NAMALWA (cell line): ENCODE data around the gene SINHCAF.
"Not testable (repeated sequence)": the region's sequence is repeated elsewhere in the genome, so short reads cannot be mapped to it uniquely, and the experiment has no call there.

Source experiments
- DNase-seq: peaks from one replicate; pipeline ENCODE4 v3.0.0-alpha.2; 2015; ENCODE audit warnings: low spot score

The SINHCAF gene, protein sequence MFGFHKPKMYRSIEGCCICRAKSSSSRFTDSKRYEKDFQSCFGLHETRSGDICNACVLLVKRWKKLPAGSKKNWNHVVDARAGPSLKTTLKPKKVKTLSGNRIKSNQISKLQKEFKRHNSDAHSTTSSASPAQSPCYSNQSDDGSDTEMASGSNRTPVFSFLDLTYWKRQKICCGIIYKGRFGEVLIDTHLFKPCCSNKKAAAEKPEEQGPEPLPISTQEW

DNA sequence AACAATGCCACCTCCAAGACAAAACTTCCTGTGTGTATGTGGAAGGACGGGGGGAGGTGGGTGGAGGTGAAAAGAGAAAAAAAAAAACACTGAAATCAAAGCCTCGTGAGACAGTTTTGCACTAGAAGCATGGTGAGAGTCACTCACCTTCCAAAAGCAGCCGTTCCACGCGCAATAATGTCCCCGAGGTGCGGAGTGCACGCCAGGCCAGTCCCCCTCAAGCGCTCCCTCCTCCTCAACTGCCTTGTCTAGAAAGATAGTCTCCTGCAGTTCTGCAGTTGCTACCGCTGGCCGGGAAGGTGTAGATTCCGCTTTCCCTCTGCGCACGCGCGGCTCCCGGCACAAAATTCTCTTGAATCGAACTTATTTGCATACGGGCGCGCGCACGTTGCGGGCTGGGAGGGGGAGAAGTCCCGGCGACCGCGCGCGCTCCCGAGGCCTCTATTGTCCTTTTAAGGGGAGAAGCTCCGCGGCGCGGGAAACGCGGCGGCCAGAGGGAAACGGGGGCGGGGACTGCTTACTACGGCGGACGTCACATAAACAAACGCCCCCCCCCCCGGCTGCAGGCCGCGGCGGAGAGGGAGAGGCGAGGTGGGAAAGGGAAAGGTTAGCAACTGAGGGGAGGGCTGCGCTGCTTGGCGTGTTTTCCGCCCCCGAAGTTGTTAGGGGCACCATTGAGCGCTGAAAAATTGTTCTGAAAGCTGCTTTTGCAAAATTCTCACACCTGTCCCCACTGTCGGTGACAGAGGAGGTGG, at the start of gene SINHCAF:
Gene SINHCAF (minus strand): TSS at position 274 of the 755 bp plus-strand sequence. CDS start 27,946 bp downstream, outside the sequence.
- DNase-seq: peak; percentile 100

DNA sequence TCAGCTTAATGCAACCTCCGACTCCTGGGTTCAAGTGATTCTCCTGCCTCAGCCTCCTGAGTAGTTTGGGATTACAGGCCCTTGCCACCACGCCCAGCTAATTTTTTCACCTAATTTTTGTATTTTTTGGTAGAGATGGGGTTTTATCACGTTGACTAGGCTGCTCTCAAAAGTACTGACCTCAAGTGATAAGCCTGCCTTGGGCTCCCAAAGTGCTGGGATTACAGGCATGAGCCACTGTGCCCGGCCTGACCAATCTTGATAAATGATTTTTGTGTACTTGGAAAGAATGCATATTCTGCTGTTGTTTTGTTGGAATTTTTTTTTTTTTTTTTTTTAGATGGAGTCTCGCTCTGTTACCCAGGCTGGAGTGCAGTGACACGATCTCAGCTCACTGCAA, 49.5 kb upstream of the SINHCAF start:
- DNase-seq: not testable (repeated sequence)

DNA sequence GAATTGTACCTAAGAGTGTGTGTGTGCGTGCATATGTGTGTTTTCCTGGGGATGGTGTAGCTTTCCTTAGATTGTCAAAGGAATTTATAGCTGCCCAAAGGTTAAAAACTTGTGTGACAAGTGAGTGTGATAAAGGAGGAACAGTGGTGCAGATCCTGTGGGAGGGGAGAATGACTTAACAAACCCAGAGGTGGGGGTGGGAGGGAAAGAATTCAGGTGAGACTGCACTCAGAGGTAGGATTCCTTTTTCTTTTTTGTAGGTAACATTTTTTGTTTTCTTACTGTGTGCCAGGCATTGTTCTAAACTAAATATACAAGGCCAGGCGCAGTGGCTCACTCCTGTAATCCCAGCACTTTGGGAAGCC, 45.3 kb upstream of the SINHCAF start:
- no peak for DNase-seq

DNA sequence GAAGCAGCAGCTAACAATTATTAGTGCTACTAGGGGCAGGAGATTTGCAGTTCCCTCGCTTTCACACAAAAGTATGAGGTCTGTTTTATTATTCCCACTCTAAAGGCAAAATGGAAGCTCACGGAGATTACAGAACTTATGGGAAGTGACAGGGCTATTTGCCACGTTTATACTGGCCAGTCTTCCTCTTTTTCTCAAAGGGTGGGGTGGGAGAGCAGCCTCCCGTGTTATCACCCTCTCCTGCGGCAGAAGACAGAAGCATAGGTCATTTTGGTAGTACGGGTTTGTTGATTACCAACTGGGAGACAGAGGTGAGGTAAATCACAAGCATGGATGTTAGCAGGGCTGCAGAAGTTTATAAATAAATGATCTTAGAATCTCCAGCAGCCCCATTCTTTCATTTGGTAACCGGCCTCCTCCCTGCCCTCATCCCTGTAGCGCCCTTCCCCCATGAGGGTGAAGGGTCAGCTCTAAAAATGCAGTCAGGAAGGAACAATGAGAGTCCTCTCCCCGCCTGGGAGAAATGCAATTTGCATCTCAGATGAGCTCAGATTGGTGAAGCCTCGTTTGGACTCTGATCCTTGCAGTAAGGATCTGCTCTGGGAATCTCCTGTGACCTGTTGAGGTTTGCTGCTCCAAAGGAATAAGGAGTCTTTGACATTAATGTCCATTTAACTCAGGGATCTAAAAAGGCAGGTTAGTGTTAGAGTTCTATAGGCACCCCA, 44.7 kb upstream of the SINHCAF start:
- no peak for DNase-seq

DNA sequence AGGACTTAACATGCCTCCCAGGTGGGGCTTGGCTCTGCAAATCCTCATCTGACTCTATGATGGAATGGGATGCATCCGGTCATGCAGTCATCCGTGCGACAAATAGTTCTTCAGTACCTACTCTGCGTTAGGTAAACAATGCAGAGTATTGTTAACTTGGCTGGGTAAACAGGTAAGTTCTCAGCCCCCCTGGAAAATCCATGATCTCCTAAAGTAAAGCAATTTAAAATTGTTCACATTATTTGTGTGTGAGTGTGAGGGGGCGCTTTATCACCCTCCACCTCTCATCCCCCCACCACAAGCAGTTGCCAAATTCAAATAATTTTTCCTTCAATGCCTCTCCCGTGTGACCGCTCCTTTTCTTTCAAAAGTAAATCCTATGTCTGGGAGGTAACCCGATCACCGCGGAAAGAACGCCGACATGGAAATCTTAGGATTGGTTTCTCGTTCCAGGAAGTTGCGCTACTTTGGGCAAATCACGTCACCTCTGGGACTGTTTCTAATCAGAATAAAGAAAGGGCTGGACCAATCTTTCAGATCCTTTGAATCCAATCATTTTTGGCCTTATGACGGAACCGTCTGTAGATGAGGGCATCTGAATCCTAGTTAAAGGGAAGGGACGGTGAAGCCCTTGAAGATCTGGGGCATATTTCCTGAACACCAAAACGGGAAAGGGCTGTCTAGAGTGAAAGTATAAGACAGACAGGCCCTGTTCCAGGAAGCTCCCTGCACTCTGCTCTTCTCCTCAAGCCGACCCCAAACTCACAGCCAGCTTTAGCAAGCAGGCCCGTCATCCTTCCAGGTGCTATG, 44.0 kb upstream of the SINHCAF start:
- no peak for DNase-seq

DNA sequence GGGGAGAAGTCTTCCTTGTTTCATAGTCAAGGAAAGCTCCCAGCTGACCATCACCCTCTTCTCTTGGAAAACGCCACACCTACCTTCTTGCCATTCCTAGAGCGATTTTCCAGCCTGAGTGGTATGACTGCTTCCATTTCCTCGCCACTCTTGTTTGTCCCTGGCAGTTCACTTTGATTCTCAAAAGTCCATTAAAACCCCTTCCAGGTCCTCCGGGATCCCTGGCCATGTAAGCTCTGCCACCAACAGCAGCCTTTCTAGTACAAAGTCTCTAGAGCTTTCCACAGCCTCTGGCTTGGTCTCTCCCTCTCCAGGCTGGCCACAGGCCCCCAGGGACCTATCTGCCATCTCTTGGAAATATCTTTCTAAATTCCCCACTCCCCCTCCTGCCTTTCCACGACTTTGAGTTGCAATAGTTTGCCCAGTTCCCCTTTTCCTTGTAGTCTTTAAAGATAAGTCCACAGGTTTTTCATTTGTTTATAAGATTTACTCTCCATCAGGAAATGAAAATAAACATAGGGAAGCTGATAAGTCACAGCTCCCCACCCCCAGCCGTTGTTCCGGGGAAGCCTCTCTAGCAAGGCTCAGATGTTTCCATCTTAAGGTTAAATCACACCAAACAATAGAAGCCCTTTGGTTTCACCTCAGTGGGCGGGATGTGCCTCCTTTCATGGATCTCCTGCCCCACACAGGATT, 42.9 kb upstream of the SINHCAF start:
- no peak for DNase-seq

DNA sequence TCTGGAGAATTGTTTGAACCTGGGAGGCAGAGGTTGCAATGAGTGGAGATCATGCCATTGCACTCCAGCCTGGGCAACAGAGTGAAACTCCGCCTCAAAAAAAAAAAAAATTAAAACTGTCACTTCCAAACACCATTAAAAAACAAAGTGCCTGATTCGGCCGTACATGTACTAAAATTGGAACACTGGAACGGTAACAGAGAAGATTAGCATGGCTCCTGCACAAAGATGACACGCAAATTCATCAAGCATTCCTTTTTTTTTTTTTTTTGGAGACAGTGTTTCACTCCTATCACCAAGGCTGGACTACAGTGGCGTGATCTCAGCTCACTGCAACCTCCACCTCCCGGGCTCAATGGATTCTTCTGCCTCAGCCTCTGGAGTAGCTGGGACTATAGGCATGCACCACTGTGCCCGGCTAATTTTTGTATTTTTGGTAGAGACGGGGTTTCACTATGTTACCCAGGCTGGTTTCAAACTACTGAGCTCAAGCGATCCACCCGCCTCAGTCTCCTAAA, 40.2 kb upstream of the SINHCAF start:
- no peak for DNase-seq

DNA sequence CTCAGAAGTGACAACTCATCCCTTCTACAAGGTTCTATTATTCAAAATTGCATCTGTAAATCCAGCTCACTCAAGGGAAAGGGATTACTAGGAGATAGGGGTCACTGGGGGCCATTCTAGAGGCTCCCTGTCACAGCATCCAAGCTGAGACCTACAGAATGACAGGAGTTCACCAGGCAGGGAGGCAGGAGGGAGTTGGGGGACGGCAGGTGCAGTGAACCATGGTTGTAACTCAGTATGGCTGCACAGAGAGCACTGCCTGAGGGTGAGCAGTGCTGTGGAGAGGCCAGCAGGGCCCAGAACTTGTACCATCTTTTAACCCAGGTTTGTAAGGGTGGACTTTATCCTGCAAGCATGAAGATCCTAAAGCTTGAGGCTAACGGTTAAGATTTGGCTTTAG, 37.9 kb upstream of the SINHCAF start:
- DNase-seq: no peak

DNA sequence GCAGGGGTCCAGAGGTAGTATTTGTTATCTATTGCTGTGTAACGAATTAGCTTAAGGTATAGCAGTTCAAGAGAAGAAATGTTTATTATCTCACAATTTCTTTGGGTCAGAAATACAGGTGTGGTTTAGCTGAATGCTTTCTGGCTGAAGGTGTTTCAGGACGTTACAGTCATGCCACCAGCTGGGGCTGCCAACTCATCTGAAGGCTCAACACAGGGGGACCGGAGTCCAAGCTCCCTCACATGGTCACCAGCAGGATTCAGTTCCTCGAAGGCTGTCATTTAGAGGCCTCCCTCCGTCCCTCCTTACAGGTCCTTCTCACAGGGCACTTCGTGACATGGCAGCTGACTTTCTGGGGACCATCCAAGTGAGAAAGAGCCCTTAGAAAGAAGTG, 37.5 kb upstream of the SINHCAF start:
- DNase-seq: no peak

DNA sequence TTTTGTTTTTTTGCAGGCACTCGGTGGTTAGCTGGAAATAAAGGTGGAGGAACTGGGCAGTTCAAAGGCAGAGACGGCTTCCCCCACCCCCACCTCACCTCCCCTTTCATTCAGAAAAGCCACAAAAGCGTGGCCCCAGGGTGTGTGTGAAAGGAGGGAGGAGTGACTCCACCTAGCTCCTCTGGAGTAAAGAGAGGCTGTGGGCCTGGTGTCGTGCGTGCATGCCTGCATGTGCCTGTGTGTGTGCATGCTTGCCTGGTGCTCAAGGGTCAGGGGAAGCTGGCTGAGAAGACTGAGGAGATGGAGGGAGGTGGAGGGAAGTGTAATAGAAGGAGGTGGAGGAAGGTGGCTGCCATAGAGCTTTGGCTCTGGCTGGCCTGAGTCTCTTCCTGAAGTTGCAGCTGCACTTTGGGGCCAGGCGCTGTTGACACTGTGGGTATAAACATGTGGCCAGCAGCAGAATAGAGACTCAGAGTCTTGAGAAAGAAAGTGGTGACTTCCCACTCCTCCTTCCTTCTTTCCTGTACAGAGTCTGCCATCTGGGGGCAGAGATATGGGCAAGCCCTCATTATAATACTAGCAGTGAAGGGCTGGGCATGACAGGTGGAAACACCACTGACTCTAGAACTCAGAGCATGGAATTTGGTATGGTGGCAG, 36.9 kb upstream of the SINHCAF start:
- peak; percentile 77 for DNase-seq

DNA sequence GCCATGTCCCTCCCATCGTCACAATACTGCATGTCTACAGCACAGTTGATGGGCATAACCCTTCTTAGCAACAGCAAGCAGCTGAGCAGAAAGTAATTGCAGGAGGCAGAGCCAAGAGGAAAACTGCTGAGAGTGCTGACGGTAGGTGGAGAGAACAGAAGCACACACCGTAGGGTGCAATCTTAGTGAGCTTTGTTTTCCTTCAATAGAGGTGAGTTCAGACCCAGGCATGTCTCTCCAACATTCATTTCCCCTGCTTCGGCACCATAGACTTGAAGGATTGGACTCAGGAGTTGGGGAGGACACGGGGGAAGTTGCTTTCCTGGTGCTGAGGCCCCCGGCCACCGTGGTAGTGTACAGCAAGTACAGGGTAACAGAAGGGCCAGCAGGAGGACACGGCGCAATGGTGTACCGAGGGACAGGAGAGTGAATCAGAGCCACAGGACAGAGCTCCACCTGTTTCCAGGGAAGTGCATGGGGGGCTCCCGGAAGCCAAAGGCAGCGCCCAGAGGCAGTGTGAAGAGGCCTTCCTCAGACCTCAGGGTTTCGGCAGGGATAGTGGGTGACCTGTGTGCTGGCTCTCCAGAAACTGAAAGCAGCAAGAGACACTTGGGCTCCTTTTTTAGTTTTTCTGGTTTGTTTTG, 36.3 kb upstream of the SINHCAF start:
- DNase-seq: peak; percentile 11

DNA sequence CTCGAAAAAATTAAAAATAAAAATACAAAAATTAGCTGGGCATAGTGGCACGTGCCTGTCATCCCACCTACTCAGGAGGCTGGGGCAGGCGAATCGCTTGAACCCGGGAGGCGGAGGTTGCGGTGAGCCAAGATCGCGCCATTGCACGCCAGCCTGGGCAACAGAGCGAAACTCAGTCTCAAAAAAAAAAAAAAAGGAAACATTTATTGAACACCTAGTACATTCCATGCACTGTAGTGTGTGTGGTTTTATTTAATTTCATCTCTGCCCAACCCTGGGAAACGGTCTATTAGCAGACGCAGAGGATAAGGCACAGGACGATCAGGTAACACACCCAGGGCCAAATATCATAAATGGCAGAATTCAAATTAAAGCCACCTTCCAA, 35.8 kb upstream of the SINHCAF start:
- no peak for DNase-seq

DNA sequence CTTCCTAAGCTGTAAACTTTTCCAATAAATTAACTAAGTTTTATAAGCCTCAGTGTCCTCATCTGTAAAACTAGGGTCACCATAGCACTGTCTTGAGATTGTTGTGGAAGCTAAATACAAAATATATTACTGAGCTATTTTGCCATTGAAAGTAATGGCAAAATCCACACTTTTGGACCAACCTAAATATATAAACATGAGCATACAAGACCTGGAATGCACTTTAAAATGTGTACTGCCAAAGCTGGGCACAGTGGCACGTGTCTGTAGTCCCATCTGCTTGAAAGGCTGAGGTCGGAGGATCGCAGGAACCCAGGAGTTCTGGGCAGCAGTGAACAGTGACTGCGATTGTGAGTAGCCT, 29.8 kb upstream of the SINHCAF start:
- DNase-seq: no peak

DNA sequence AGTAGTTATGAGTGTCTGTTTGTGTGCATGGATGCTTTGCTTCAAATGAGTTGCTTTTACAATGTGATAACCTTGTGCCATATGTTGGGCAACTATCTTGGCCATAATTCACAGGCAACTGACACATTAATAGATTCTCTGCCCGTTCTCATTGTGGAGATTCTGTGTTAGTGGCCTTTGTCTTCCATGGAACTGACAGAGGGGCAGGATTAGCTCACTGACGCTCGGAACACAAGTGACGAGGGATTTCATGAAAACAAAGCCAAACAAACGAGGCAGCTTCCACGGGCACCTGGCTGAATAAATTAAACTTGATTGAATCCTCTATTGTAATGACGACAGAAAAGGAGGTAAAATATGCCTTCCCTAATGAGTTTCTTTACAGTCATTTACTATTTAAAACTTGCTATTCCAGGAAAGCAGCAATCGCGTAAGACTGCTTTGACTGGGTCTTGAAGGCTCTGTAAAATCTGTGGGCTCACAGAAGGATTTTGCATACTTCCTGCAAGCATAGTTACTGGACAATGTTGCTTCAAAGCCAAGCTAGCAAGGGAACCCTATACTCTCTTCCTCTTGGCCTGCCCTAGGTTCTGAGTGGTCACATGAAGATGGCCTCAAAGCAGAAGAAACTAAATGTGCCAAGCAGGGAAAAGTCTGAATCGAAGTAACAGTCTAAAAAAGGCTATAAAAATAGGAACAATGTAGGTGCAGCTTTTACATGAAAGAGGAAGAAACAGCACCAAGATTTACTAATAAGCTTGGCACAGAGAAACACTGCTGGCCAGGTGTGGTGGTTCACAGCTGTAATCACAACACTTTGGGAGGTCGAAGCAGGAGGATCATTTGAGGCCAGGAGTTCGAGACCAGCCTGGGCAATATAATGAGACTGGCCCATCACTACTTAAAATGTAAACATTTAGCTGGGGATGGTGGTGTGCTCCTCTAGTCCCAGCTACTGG, 28.1 kb upstream of the SINHCAF start:
- DNase-seq: no peak

DNA sequence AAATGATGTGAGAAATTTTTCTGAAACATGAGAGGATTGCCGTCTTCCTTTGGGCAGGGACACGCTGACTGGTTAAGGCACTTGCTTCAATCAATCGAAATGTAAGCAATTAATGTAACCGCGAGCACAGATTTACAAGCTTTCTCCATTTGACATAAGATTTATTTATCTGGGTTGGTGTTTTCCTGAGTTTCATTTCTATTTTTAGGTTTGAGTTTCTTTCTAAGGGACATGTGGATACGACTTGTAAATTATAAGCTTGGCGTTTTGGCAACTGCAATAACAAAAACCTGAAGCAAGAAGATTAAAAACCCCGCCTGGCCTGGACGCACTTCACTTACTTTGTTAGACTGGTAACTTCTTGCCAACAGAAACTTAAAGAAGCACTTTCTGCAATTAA, 20.3 kb upstream of the SINHCAF start:
- no peak for DNase-seq

DNA sequence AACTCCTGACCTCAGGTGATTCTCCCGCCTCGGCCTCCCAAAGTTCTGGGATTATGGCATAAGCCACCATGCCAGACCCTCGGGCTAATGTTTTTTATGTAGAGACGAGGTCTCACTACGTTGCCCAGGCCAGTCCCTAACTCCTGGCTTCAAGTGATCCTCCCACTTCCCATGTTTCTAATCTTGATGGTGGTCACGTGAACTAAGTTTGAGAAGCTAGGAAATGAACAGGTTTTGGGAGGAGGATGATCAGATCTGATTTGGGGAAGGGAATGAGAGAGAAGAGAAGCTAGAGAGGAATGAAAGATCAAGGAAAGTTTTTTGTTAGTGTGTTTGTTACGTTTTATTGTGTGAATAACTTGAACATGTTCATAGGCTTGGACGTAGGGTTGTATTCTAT, 17.2 kb upstream of the SINHCAF start:
- DNase-seq: no peak

DNA sequence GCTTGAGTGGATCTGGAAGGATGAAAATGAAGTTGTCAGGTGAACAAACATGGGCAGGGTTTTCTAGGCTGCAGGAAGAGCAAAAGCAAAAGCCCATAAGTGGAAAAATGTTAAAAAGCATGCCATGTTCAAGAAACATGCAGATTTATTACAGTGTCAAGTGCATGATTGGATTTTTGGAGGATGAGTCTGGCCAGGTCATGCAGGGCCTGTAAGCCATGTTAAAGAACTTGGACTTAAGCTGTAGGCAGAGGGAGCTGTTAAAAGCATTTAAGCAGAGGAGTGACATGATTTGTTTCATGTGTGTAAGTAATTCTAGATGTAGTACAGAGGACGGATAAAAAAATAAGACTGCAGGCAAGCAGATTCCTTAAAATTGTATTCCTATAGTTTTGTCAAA, 16.3 kb upstream of the SINHCAF start:
- DNase-seq: no peak

DNA sequence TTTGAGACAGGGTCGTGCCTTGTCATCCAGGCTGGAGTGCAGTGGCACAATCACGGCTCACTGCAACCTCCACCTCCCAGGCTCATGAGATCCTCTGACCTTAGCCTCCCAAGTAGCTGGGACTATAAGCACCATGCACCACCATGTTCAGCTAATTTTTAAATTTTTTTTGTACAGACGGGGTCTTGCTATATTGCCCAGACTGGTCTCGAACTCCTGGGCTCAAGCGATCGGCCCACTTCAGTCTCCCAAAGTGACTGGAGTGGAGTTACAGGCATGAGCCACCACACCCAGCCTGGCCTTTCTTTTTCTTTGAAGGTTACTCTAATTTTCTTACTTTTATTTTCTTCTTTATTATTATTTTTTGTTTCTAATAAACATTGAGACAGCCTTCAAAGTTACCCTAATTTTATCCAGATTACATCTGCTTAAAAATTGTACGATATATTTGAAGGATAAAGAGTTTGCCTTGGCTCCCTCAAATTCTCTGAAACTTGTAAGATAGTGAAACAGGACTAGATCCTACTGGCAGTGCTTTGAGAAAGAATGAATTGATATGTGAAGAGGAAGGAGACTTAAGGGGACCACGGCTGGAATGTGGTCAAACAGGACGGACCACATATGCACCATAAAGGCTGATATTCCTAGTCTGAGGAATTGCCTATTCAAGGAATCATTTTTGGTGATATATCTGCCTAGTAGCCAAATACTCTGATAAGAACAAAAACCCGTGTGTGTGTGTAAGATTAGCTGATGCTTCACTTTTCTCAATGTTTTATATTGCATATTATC, 14.1 kb upstream of the SINHCAF start:
- no peak for DNase-seq

DNA sequence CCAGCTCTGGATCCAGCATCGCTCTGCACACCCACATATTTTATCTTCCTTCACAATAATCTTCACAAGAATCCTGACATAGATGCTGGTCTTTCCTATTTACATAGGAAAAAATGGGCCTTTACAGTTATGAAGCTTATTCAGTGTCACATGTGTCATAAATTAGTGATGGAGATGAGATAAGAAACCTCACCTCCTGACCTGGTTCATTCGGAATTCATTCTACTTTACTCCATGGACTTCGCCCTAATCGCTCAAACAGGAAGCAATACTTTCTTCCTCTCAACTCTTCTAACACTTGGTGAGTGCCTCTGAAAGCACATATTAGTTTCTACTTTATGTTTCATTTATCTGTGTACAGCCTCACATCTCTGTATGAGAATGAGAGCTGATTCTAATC, 12.0 kb upstream of the SINHCAF start:
- DNase-seq: no peak
